Measurements from ENCODE around the gene TMPRSS11B. TPM values are rescaled to one million over a fixed set of nuclear protein-coding genes. Genes with fewer than 3 reads are reported as not detected.

Gene TMPRSS11B, protein sequence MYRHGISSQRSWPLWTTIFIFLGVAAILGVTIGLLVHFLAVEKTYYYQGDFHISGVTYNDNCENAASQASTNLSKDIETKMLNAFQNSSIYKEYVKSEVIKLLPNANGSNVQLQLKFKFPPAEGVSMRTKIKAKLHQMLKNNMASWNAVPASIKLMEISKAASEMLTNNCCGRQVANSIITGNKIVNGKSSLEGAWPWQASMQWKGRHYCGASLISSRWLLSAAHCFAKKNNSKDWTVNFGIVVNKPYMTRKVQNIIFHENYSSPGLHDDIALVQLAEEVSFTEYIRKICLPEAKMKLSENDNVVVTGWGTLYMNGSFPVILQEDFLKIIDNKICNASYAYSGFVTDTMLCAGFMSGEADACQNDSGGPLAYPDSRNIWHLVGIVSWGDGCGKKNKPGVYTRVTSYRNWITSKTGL
- total RNA-seq = not detected
- long read RNA-seq = 0 reads

DNA sequence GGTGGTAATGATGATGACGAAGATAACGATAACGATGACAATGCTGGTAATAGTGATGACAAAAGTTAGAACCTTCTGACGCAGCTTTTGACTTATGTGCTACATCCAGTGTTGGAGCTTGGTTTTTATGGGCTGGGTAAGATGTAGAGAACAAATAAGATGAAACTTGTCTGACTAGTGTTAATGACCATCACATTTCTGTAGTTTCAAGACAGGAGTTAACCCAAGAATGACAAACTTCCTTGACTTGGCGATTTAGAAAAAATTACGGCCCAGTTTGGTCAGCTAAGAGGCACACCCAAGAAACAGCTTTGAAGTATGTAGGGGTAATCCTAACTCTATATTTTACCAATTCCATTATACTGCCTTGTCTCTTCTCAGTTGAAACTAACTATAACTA is at the start of gene TMPRSS11B:
Gene TMPRSS11B, minus strand, starts transcription at position 101 of the 400 bp plus-strand sequence. CDS start 136 bp downstream, outside the sequence.
- Histone ChIP-seq H3K36me3 (no peaks in the 10 kb centered on the region), H3K4me3 (no peak within 1 kb of the TSS), H3K9me3 (no peaks in the 10 kb centered on the region), H3K27ac (no peak within 1 kb of the TSS), H3K27me3 (no peaks in the 10 kb centered on the region), H3K4me1 (no peaks in the 10 kb centered on the region)
- TF ChIP-seq, protein P1, sequence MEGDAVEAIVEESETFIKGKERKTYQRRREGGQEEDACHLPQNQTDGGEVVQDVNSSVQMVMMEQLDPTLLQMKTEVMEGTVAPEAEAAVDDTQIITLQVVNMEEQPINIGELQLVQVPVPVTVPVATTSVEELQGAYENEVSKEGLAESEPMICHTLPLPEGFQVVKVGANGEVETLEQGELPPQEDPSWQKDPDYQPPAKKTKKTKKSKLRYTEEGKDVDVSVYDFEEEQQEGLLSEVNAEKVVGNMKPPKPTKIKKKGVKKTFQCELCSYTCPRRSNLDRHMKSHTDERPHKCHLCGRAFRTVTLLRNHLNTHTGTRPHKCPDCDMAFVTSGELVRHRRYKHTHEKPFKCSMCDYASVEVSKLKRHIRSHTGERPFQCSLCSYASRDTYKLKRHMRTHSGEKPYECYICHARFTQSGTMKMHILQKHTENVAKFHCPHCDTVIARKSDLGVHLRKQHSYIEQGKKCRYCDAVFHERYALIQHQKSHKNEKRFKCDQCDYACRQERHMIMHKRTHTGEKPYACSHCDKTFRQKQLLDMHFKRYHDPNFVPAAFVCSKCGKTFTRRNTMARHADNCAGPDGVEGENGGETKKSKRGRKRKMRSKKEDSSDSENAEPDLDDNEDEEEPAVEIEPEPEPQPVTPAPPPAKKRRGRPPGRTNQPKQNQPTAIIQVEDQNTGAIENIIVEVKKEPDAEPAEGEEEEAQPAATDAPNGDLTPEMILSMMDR (IDR thresholded peaks at IDR 0.05) = no peak
- intact Hi-C loops (cut with DNase I) = no loop called here
- DNase-seq (no peak), ATAC-seq (no peak)

DNA sequence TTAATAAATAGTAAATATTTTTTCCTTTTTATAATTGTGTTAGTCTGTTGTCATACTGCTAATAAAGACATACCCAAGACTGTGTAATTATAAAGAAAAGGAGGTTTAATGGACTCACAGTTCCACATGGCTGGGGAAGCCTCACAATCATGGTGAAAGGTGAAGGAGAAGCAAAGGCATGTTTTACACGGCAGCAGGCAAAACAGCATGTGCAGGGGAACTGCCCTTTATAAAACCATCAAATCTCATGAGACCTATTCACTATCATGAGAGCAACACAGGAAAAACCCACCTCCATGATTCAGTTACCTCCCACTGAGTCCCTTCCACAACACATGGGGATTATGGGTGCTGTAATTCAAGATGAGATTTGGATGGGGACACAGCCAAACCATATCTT is 45.8 kb upstream of the TMPRSS11B start:
- intact Hi-C loops (cut with DNase I) = no loop called here
- H3K9me3 ChIP-seq = no peaks in the 10 kb centered on the region
- no peak for DNase-seq
- ATAC-seq = no peak
- H3K4me1 ChIP-seq = no peaks in the 10 kb centered on the region
- TF ChIP-seq, protein P1 (IDR thresholded peaks at IDR 0.05) = no peak
- no peaks in the 10 kb centered on the region for H3K36me3 ChIP-seq
- H3K27ac ChIP-seq = no peak overlapping the region
- no peaks in the 10 kb centered on the region for H3K27me3 ChIP-seq
- H3K4me3 ChIP-seq = no peak overlapping the region

DNA sequence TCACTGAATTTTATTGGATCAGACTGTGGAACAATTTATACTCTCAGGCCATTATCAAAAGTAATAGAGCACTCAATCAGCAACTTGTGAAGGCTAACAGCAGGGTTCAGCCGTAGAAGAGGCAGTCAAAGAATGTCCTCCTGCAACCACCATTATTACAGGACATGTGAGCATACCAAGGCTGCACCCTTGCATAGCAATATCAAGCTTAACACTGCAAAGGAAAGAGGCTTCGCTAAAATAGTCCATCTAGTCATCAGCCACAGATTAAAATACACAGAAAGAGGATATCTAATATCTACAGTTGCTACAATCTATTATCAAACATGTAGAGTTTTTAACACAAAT is 42.9 kb upstream of the TMPRSS11B start:
- Histone ChIP-seq H3K27ac (no peak overlapping the region), H3K4me3 (no peak overlapping the region), H3K9me3 (no peaks in the 10 kb centered on the region), H3K27me3 (no peaks in the 10 kb centered on the region), H3K36me3 (no peaks in the 10 kb centered on the region), H3K4me1 (no peaks in the 10 kb centered on the region)
- TF ChIP-seq, protein P1 (IDR thresholded peaks at IDR 0.05) = no peak
- intact Hi-C loops (cut with DNase I) = no loop called here
- no peak for ATAC-seq
- DNase-seq = no peak

DNA sequence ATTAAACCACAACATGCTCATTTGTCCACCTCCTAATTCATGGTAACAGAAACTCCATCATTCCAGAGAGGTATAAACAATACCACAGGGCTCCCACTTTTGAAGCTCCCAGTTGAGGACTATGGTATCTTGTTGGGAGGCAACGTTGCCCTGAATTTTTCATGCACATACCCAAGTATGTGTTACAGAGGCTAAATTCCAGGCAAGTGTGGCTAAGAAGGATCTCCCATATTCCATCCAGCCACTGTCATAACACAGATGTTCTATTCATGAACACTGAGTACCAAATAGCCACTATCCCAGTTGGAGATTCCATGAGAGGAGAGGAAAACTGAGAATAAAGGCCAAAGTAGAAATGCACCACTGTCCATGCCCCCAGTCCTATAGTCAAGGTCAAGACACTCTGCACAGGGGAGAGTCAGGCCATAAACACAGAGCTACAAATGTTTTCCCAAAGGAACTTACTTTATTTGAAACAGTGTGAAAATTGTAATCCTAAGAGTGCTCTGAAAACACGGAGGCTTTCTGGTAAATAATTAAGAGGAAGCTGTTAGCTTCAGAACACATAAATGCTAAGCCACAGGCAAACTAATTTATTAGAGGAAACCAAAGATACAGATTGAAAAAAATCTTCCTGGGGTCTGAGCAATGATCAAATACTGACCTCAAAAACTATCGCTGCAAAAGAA is 42.4 kb upstream of the TMPRSS11B start:
- DNase-seq (no peak), ATAC-seq (no peak)
- TF ChIP-seq, protein P1 (IDR thresholded peaks at IDR 0.05) = no peak
- no peaks in the 10 kb centered on the region for H3K27me3 ChIP-seq
- no peaks in the 10 kb centered on the region for H3K9me3 ChIP-seq
- intact Hi-C loops (cut with DNase I) = no loop called here
- no peak overlapping the region for H3K4me3 ChIP-seq
- H3K4me1 ChIP-seq = no peaks in the 10 kb centered on the region
- no peak overlapping the region for H3K27ac ChIP-seq
- no peaks in the 10 kb centered on the region for H3K36me3 ChIP-seq

DNA sequence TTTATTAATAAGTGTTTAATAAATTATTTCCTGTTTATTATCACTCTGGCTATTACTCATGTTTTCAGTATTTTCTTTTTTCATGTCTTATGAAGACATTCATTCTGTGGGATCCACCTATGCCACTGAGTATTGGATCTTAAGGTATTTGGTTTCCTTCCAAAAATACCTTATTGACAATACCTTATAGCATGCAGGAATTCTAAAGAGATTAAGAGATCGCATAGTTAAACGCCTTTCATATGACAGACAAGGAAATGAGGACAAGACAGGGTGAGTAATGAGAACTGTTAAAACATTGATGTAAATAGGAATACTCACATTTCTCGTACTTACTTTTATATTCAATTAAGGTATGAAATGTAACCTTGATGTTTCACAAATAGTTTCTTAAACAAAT is 38.2 kb upstream of the TMPRSS11B start:
- no peaks in the 10 kb centered on the region for H3K27me3 ChIP-seq
- H3K4me3 ChIP-seq = no peak overlapping the region
- DNase-seq (no peak), ATAC-seq (no peak)
- H3K9me3 ChIP-seq = no peaks in the 10 kb centered on the region
- H3K27ac ChIP-seq = no peak overlapping the region
- no peaks in the 10 kb centered on the region for H3K36me3 ChIP-seq
- no peaks in the 10 kb centered on the region for H3K4me1 ChIP-seq
- intact Hi-C loops (cut with DNase I) = no loop called here
- TF ChIP-seq, protein P1 (IDR thresholded peaks at IDR 0.05) = no peak
